GM18526 (cell line): ENCODE results near the gene TPP1.
A peak's percentile ranks its signal among the peaks of the same experiment; 100 is the strongest.

Experiments
- POLR2A ChIP-seq: IDR thresholded peaks from 3 replicates; pipeline ENCODE4 v1.6.1; 2011; ENCODE audit not compliant: insufficient read length; ENCODE audit errors: extremely low read depth

Gene TPP1

GRCh38 chr11:6619004-6619745, at the start of gene TPP1:
TSS of gene TPP1 (minus strand) at chr11:6619422. CDS start at chr11:6619400, 22 bp downstream.
- peak; percentile 64 for TF ChIP-seq POLR2A

DNA sequence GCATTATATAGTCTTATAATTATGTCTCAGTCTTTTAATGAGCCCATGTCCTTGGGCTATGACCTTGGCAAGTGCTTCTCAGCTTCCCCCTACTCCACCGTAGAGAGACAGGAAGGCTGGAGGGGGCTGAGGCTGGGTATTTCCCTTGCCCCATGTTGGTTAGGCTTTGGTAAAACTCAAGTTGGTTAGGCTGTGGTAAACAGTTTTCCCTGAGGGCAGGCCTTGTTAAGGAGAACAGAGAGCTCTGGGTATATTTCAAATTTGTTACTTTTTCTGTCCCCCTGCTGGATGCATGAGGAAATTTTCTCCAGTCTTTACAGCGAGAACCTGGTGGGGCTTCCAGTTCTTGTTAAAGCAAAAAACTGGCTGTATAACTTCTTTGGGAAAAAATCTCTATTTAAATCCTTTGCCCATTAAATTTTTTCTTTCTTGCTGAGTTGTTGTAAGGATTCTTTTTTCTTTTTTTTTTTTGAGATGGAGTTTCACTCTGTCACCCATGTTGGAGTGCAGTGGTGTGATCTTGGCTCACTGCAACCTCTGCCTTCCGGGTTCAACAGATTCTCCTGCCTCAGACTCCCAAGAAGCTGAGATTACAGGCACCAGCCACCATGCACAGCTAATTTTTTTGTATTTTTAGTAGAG, 48.6 kb upstream of the TPP1 start:
- no peak for TF ChIP-seq POLR2A

GRCh38 chr11:6666302-6667183, 47.3 kb upstream of the TPP1 start:
- no peak for TF ChIP-seq POLR2A

DNA sequence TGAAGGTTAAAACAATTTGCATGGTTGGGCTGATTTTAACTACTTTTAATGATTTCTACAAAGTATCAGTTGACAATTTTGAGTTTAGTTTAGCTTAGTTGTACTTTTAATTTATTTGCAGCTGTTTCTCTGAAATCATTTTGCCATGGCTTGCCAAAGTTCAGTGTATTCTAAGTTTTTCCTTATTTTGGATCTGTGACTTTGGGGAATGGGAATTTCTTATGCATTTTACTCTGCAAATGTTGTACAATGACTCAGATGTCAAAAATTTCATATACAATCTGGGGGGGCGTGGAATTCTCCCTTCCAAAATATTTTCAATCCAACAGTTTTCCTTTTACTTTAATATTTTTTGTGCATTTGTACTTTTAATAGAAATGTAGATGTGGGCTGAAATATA, 45.3 kb upstream of the TPP1 start:
- TF ChIP-seq POLR2A: no peak

DNA sequence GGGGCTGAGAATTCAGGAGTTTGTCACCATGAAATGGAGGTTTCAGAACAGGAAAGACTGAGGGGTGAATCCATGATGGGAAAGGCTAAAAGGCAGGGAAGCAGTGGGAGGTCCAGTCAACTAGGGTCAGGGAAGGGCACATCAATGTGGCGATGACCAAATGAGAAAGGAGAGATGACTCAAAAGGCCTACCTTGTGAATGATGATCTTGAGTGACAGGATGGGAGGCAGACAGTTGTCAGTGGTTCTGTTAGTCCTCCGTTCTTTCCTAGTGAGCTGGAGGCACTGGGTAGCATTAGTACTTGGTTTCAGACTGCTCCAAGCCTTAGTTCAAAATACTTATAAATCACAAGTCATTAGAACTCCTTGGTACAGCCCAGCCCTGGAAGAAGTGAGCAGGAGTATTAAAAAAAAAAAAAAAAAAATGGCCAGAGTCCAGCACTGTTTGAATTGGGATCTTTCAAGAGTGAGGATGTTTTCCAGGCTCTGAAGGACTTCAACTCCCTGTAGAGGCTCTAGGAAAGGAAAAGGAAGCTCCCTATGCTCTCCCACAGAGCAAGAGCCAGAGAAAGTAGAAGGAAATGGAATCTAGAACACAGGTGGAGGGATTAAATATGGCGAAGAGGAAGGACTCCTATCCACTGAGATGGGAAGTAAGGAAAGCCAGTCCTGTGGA, 44.7 kb upstream of the TPP1 start:
- TF ChIP-seq POLR2A: no peak

DNA sequence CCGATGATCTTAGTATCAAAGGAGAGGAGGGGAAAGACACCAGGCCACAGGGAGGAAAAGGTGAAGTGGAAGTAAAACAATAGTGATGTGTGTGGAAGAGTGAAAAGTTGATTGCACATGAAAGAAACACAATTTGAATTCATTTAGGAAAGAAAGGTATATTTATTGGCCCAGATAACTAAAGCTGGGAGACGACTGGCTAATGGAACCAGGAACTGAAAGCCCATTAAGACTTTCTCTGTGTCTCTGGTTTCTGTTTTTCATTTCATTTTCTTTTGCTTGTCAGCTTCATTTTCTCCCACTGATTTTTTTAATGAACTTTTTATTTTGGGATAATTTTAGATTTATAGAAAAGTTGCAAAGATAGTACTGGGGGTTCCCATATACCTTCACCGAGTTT, 41.5 kb upstream of the TPP1 start:
- no peak for TF ChIP-seq POLR2A

DNA sequence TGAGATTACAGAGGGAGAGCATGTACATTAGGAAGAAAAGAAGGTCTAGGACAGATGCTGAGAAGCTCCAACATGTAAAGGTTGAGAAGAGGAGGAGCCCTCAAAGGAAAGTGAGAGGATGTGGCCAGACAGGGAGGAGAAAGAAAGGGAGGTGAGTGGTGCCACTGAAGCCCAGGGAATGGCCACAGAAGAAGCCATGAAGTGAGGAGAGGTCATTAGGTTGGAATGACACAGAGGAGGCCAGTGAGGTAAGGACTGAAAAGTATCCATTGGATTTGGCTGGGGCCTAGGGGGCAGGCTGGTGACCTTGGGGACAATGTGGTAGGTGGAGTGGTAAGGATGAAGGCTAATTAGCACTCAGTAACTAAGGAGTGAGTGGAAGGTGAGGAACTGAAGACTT, 39.4 kb upstream of the TPP1 start:
- TF ChIP-seq POLR2A: no peak

GRCh38 chr11:6657346-6657745, 38.1 kb upstream of the TPP1 start:
- no peak for TF ChIP-seq POLR2A

DNA sequence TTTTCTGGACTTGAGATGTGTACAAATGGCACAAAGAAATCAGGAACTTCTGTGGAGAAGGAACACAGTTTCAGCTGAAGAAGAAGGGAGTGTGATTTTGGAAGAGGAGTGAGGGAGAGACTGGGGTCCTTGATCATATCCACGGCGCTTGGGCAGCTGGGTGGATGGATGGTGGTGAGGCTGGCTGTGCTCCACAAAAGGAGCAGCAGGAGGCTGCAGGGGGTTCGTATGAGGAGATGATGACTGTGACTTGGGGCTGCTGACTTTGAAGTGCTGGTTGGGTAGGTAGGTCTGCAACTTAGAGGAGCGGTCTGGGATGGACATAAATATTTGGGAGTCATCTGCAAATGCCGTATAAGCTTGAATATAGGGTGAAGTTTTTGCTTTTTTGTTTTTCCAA, 37.7 kb upstream of the TPP1 start:
- TF ChIP-seq POLR2A: no peak

GRCh38 chr11:6656584-6656915, 37.3 kb upstream of the TPP1 start:
- no peak for TF ChIP-seq POLR2A

DNA sequence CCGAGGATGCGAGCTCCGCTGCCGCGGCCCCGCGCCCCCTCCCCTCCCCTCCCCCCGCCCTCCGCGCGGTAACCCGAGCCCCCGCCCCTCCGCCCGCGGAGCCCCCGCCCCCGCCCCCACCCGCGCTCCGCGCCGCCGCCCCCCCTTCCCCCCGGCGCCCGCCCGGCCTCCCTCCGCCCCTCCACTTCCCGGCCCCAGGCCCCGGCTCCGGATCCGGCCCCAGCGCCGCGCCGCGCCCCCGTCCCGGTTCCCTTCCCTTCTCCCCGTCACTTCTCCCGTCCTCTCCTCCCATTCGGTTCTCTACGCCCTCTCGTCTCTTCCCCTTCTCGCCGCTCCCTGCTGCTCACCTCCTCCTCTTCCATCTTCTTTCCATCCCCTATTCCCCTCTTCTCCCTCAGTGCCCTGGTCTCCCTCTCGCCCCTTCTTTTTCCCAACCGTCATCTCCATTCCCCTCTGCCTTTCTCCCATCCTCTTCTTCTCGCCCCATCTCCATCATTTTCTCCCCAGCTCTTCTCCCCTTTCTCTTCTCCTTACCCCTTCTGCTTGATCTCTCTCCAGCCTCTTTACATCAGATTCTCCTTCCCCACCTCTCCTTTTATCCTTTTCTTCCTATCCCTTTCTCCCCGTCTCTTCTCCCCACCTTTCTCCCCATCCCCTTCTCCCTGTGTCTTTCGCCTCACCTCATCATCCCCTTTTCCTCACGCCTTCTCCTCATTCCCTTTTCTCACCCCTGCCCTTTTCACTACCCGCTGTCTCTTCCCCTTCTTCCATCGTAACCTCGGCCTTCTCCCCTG, 36.8 kb upstream of the TPP1 start, which contains the start of gene DCHS1:
TSS of gene DCHS1 (minus strand) at position 20 of the 794 bp plus-strand sequence. CDS start 14,196 bp downstream, outside the sequence.
- TF ChIP-seq POLR2A: no peak

DNA sequence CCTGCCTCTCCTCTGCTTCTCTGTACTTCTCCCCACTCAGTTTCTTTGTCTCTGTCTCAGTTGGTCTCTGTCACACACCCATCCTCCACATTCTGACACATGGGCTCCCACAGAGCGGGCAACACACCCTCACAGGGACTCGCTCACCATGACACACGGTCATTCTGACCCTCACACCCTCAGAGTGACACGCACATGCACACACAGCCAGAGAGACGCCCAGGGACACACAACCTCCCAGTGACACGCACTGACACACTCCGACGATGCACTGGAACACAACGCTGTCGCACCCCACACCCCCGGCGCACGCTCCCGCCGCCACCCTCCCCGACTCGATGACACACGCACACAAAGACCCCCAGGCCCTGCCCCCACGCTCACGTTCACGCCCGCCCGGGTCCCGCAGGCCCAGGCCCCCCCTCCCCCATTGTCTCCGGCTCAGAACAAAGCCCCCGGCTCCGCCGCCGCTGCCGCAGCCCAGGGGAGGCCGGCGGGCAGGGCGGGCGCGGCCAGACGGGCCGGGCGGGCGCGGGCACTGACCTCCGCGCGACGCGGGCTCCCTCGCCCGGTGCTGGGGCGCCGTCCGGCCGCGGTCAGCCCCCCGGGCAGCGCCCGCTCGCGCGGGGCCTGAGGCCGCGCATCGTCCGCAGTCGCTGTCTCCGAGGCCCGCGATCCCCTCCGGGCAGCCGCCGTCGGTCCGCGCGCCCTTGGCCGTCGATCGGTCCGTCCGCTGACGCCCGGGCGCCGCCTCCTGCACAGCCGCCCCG, 36.0 kb upstream of the TPP1 start:
- TF ChIP-seq POLR2A: no peak

- TF ChIP-seq POLR2A: no peak
Observed at GRCh38 chr11:6654281-6655019, 35.2 kb upstream of the TPP1 start.
